Measurements from ENCODE around the gene VPS51.

GRCh38 chr11:65119670-65119995, 23.6 kb downstream of the VPS51 start:
- TF ChIP-seq POLR2A (IDR thresholded peaks at IDR 0.05): no peak
- TF ChIP-seq, protein P1, sequence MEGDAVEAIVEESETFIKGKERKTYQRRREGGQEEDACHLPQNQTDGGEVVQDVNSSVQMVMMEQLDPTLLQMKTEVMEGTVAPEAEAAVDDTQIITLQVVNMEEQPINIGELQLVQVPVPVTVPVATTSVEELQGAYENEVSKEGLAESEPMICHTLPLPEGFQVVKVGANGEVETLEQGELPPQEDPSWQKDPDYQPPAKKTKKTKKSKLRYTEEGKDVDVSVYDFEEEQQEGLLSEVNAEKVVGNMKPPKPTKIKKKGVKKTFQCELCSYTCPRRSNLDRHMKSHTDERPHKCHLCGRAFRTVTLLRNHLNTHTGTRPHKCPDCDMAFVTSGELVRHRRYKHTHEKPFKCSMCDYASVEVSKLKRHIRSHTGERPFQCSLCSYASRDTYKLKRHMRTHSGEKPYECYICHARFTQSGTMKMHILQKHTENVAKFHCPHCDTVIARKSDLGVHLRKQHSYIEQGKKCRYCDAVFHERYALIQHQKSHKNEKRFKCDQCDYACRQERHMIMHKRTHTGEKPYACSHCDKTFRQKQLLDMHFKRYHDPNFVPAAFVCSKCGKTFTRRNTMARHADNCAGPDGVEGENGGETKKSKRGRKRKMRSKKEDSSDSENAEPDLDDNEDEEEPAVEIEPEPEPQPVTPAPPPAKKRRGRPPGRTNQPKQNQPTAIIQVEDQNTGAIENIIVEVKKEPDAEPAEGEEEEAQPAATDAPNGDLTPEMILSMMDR (IDR thresholded peaks at IDR 0.05): no peak
- TF ChIP-seq EP300 (IDR thresholded peaks at IDR 0.05): no peak
- no peak for TF ChIP-seq POLR2AphosphoS5 (IDR thresholded peaks at IDR 0.05)
